GM23338 (cell line): Measurements from ENCODE around the gene COX10. TPM values are rescaled to one million over a fixed set of nuclear protein-coding genes. Genes with fewer than 3 reads are reported as not detected.

Source experiments
- ATAC-seq: fragments of 200-7000 bp; cut with Tn5 transposase; 3 replicates; pipeline ENCODE4 v1.9.1; 2020
- DNase-seq: peaks from one replicate; pipeline ENCODE4 v3.0.0-alpha.2; 2015; ENCODE audit warnings: low spot score
- H2AFZ ChIP-seq: fragments of 200-600 bp; sonication (generic); 2 replicates; pipeline ENCODE4 v1.8.0; 2016; ENCODE audit warnings: antibody characterized with exemption, mild to moderate bottlenecking, moderate library complexity
- H3F3A ChIP-seq: fragments of 200-600 bp; sonication (generic); replicated peaks from 2 replicates; pipeline ENCODE4 v1.8.0; 2017; ENCODE audit warnings: antibody characterized with exemption, mixed run types, low read depth
- H3K27ac ChIP-seq: fragments of 200-600 bp; sonication (generic); 2 replicates; pipeline ENCODE4 v1.6.1; 2016; ENCODE audit warnings: low read depth
- H3K27me3 ChIP-seq: fragments of 200-600 bp; sonication (generic); 2 replicates; pipeline ENCODE4 v1.8.0; 2016; ENCODE audit warnings: mild to moderate bottlenecking, mixed run types, moderate library complexity; ENCODE audit not compliant: insufficient read depth
- H3K36me3 ChIP-seq: fragments of 200-600 bp; sonication (generic); 2 replicates; pipeline ENCODE4 v1.8.0; 2016; ENCODE audit warnings: mild to moderate bottlenecking; ENCODE audit not compliant: insufficient read depth
- H3K4me1 ChIP-seq: fragments of 200-600 bp; sonication (generic); 2 replicates; pipeline ENCODE4 v1.8.0; 2016; ENCODE audit warnings: mild to moderate bottlenecking, moderate library complexity; ENCODE audit not compliant: insufficient read depth
- H3K4me2 ChIP-seq: fragments of 200-600 bp; sonication (generic); 2 replicates; pipeline ENCODE4 v1.7.1; 2017; ENCODE audit warnings: mixed run types
- H3K4me3 ChIP-seq: fragments of 200-600 bp; sonication (generic); 2 replicates; pipeline ENCODE4 v1.6.1; 2016; ENCODE audit warnings: mixed run types
- H3K79me2 ChIP-seq: fragments of 200-600 bp; sonication (generic); replicated peaks from 2 replicates; pipeline ENCODE4 v1.8.0; 2017; ENCODE audit warnings: mild to moderate bottlenecking; ENCODE audit not compliant: insufficient read depth
- H3K9me2 ChIP-seq: fragments of 200-600 bp; sonication (generic); 2 replicates; pipeline ENCODE4 v1.8.0; 2017; ENCODE audit not compliant: insufficient read depth
- H4K20me1 ChIP-seq: fragments of 200-600 bp; sonication (generic); replicated peaks from 2 replicates; pipeline ENCODE4 v1.8.0; 2017; ENCODE audit warnings: mild to moderate bottlenecking; ENCODE audit not compliant: insufficient read depth
- H3K27ac Mint-ChIP-seq: 2 replicates; pipeline ENCODE4 v1.8.0; 2020; ENCODE audit warnings: inconsistent platforms, mild to moderate bottlenecking, moderate library complexity, mixed read lengths
- H3K27me3 Mint-ChIP-seq: 3 replicates; pipeline ENCODE4 v1.8.0; 2022; ENCODE audit warnings: low read depth, mild to moderate bottlenecking, moderate library complexity, mixed read lengths, inconsistent platforms; ENCODE audit not compliant: insufficient read depth, poor library complexity
- H3K36me3 Mint-ChIP-seq: 3 replicates; pipeline ENCODE4 v1.8.0; 2021; ENCODE audit warnings: low read depth, mild to moderate bottlenecking, inconsistent platforms, moderate library complexity, mixed read lengths
- H3K4me1 Mint-ChIP-seq: 3 replicates; pipeline ENCODE4 v1.8.0; 2020; ENCODE audit warnings: mild to moderate bottlenecking, inconsistent platforms, mixed read lengths
- H3K4me3 Mint-ChIP-seq: 3 replicates; pipeline ENCODE4 v1.8.0; 2021; ENCODE audit warnings: moderate library complexity, mild to moderate bottlenecking, inconsistent platforms, mixed read lengths
- H3K9me3 Mint-ChIP-seq: 3 replicates; pipeline ENCODE4 v1.8.0; 2020; ENCODE audit warnings: moderate library complexity, mild to moderate bottlenecking, inconsistent platforms, mixed read lengths
- CREB1 ChIP-seq: fragments of 250-450 bp; sonication (Bioruptor Pico); IDR thresholded peaks from 2 replicates; pipeline ENCODE4 v1.5.0; 2020; ENCODE audit warnings: low read depth, mild to moderate bottlenecking, moderate library complexity
- CTCF ChIP-seq, 2 experiments: fragments of 200-600 bp in 1 of 2; sonication (generic) in 1 of 2; conservative IDR thresholded peaks; 2 replicates each; pipeline versions ENCODE4 v1.5.1 to v1.6.1; 2016 to 2017; ENCODE audit warnings: antibody characterized with exemption in 2 of 2, low read depth in 2 of 2, mild to moderate bottlenecking in 2 of 2, moderate library complexity in 1 of 2
- EZH2 ChIP-seq: fragments of 200-600 bp; sonication (generic); IDR thresholded peaks from one replicate; pipeline ENCODE4 v1.8.0; 2017; ENCODE audit warnings: antibody characterized with exemption, mild to moderate bottlenecking, low read depth; ENCODE audit not compliant: unreplicated experiment
- JUNB ChIP-seq: IDR thresholded peaks from one replicate; pipeline ENCODE4 v1.6.1; 2016; ENCODE audit warnings: antibody characterized with exemption; ENCODE audit not compliant: unreplicated experiment
- NANOG ChIP-seq: IDR thresholded peaks from 2 replicates; pipeline ENCODE4 v1.6.1; 2016; ENCODE audit warnings: antibody characterized with exemption, borderline replicate concordance
- POLR2AphosphoS5 ChIP-seq: IDR thresholded peaks from 2 replicates; pipeline ENCODE4 v1.6.1; 2016; ENCODE audit warnings: antibody characterized with exemption, low read depth
- REST ChIP-seq: IDR thresholded peaks from one replicate; pipeline ENCODE4 v1.6.1; 2018; ENCODE audit warnings: antibody characterized with exemption; ENCODE audit not compliant: unreplicated experiment
- STAT1 ChIP-seq: IDR thresholded peaks from one replicate; pipeline ENCODE4 v1.6.1; 2016; ENCODE audit warnings: antibody characterized with exemption; ENCODE audit not compliant: unreplicated experiment
- polyA plus RNA-seq: library from polyadenylated mRNA; unstranded; fragments of >200 nt; fragmentation: Nextera tagmentation; extraction: Ambion mirVana; gene quantifications from 2 replicates; pipeline ENCODE4 v1.2.1, GENCODE V29; 2016
- total RNA-seq: library from RNA; depleted of rRNA; stranded (reverse); fragments of >200 nt; shearing (Covaris generic); gene quantifications from 2 replicates; pipeline ENCODE4 v1.2.3, GENCODE V29; 2014

COX10 gene
- total and polyA plus RNA-seq, 2 experiments from 2014 or later: 25.7 to 46.6 TPM

- TF ChIP-seq REST (no peak), CTCF (conservative IDR thresholded peaks at IDR 0.05; ENCODE audit: low read depth in 2 of 2) (no peak), STAT1 (no peak), POLR2AphosphoS5 (no peak), NANOG (no peak), CREB1 (no peak), JUNB (no peak)
These were observed 24.6 kb upstream of the COX10 start (continued) for GRCh38 chr17:14044702-14045101.

GRCh38 chr17:14046978-14047377, 22.3 kb upstream of the COX10 start:
- DNase-seq: no peak
- Histone ChIP-seq H3K27me3 (no peaks in the 10 kb centered on the region), H3F3A (no peaks in the 10 kb centered on the region), H2AFZ (no peak overlapping the region), H3K4me1 (no peaks in the 10 kb centered on the region), H3K27ac (no peak overlapping the region), H3K4me2 (no peak overlapping the region), H3K4me3 (no peak overlapping the region), H4K20me1 (no peaks in the 10 kb centered on the region), H3K9me2 (no peaks in the 10 kb centered on the region), H3K36me3 (no peaks in the 10 kb centered on the region), H3K79me2 (no peaks in the 10 kb centered on the region)
- Mint-ChIP-seq H3K27me3 (no peaks in the 10 kb centered on the region), H3K27ac (no peak overlapping the region), H3K9me3 (no peaks in the 10 kb centered on the region), H3K4me3 (no peak overlapping the region), H3K36me3 (no peaks in the 10 kb centered on the region), H3K4me1 (no peaks in the 10 kb centered on the region; the same call in 2 of the 3 replicates)
- ATAC-seq: no peak
- TF ChIP-seq JUNB (no peak), EZH2 (no peak), REST (no peak), CTCF (conservative IDR thresholded peaks at IDR 0.05; ENCODE audit: low read depth in 2 of 2) (no peak), CREB1 (no peak), STAT1 (no peak)
